Body of pancreas (tissue), 4 donors: ENCODE data around the gene PRAMEF10.
"Not testable (repeated sequence)": the region's sequence is repeated elsewhere in the genome, so short reads cannot be mapped to it uniquely, and the experiment has no call there.

Experiments
- CTCF ChIP-seq, 7 experiments: fragments of 450-650 bp in 4 of 7; fragments of 200-600 bp in 3 of 7; sonication (generic) in 3 of 7; IDR thresholded peaks; one replicate each; pipeline ENCODE4 v1.5.1; 2016 to 2019; ENCODE audit warnings: antibody characterized with exemption in 7 of 7
- POLR2A ChIP-seq, 3 donors: fragments of 450-650 bp; IDR thresholded peaks; one replicate each; pipeline ENCODE4 v1.6.1; 2016; ENCODE audit warnings: antibody characterized with exemption in 3 of 3, mild to moderate bottlenecking in 2 of 3

DNA sequence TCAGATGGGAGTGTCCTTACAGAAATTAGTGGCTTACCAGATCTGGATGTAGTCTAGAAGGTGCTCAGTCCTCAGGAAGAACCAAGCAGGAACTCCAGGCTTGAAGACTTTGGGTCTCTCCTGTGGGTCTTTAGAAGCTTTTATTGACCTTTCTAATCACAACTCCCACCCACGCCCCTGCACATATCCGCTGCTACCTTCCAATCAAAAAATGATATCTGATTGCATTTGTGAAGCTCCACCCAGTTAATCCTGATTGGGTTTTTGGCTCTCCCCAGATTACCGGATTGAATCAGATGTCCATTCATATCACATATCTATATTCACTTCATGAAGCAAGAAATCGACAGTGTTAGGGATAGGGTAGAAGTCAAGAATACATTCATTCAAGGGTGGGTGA lies 49.4 kb upstream of the PRAMEF10 start, which contains the start of gene PRAMEF6:
- TF ChIP-seq CTCF, POLR2A (IDR thresholded peaks at IDR 0.05): not testable (repeated sequence)
